G401 (cell line): Measurements from ENCODE around the gene AMBP. TPM values are rescaled to one million over a fixed set of nuclear protein-coding genes. Genes with fewer than 3 reads are reported as not detected.

ENCODE experiments used
- DNase-seq: peaks from one replicate; pipeline ENCODE4 v3.0.0-alpha.2; 2015; ENCODE audit warnings: low spot score
- in situ Hi-C: cut with HindIII; loops from 2 replicates; pipeline ENCODE4 v1.10.0; 2016; ENCODE audit warnings: low sequenced_read_pairs, mixed read lengths
- total RNA-seq: library from RNA; depleted of rRNA; stranded (reverse); fragments of >200 nt; shearing (Covaris generic); gene quantifications from 2 replicates; pipeline ENCODE4 v1.2.3, GENCODE V29; 2014; rRNA removed

AMBP gene
- total RNA-seq = not detected in 2 replicates

DNA sequence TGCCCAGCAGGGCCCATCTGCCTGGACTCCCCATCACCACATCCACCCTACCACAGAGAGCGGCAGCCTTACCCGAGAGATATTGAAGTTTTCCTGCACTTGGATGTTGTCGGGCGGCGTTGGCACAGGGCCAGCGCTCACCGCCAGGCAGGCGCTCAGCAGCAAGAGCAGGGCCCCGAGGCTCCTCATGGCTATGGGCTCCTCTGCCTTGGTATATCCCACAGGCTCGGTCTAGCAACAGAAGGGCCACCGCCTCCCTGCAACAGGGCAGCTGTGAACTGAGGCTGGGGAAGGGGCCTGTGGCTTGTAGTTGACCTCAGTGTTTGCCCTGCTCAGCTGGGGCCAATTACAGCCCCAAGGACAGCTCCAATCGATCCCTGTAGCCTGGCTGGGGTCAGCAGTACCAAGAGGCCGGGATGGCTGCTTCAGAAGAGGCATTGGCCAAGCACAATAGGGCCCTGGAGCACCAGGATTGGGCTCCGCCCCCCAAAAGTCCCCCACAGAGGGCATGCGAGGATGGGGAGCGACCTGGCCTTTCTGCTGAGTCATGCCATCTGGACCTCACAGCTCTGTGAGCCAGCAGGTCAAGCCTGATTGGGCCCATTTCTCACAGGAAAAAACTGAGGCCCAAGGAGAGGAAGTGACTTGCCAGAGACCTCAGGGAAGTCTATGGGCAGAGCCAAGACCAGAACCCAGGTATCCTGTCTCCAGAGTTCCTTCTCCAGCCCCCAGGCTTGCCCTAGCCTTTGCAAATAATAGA lies at the start of gene AMBP:
TSS of gene AMBP (minus strand) at position 280 of the 760 bp plus-strand sequence. CDS start at position 189, 91 bp downstream.
- no peak for DNase-seq
- in situ Hi-C loops = no loop called here

DNA sequence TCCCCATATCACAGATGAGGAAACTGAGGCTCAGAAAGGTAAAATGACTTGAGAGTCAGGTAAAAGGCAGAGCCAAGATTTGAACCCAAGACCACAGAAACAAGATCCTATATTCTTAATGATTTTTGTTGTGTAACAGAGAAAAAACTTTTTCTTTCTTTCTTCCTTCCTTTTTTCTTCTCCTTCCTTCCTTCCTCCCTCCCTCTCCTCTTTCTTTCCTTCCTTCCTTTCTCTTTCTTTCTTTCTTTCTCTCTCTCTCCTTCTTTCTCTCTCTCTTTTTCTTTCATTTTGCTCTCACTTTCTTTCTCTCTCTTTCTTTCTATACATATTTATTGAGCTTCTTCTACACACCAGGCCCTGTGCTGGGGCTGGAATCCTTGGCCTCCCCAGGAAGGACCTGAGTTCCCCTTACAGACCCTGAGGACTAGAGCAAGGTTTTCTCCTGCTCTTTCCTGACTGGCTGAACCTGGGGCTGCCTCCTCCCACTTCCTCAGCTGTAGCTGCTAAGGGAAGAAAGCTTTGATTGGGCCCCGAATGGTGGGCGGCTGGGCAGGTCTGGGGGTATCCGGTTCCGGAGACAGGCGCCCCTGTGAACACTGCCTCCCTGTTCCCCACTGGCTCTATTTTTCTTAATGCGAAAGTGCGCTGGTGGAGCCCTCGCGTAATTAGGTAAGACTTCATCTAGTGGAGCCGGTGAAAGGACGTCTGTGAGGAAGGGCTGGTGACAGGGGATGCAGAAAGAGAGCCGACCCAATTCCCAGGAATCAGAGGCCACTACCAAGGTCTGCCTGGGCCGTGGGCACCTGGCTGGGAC lies 48.4 kb upstream of the AMBP start:
- in situ Hi-C loops = no loop called here
- no peak for DNase-seq

DNA sequence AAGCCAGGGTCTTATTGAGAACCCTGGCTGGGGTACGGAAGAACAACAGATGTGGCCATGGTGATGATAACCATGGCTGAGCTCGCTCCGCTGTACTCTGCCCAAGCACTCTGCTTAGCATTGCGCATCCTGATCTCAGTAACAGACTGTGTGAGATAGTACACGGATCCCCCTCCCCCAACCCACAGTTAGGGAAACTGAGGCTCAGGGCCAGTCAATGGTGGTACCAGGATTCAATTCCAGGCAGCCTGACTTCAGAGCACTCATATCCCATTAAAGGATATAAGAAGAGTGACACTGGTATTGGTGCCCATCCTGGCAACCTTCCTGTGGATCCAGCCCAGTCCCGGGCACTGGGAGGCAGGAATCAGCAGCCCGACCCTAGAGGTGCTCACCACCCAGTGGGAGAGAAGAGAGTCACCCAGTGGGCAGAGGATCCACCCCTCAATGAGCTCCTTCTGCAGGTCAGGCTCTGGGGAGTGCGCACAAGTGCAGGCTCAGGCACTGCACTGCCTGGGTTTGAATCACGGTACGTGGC lies 47.4 kb upstream of the AMBP start:
- DNase-seq = no peak
- in situ Hi-C loops = no loop called here

DNA sequence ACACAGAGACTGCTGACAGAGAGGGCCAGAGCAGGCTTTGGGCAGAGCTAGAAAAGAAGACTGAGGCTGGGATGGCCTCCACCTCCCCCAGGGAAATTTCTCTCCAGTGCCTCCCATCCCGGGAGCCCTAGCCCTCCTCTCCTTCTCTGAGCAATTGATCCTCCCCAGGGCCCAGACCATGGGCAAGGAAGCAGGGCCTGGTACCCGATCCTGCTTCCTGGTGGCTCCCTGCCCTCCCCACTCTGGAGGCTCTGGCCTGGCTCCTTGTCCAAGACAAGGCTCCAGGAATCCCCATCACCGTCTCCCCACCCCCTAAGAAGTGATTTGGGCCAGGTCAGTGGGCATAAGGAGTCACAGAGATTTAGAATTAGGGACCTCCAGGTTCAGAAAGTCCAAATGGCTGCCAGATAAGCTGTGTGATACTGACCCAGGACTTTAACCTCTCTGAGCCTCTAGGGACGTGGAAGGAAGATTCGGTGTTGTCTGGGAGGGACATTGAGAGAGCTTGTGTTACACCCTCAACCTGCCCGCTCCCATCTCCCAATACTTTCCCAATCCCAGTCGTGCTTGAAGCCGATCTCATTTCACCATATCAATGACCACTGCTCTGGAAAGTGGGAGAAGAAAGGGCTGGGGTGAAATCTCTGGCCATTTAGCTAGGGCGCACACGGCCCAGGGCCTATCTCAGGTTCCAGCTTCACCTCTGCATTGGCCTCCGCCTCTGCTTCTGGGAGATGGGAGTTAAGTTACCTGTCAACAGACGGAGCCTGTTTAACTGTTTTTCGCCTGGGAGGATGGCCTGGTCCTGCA lies 46.8 kb upstream of the AMBP start:
- in situ Hi-C loops = no loop called here

DNA sequence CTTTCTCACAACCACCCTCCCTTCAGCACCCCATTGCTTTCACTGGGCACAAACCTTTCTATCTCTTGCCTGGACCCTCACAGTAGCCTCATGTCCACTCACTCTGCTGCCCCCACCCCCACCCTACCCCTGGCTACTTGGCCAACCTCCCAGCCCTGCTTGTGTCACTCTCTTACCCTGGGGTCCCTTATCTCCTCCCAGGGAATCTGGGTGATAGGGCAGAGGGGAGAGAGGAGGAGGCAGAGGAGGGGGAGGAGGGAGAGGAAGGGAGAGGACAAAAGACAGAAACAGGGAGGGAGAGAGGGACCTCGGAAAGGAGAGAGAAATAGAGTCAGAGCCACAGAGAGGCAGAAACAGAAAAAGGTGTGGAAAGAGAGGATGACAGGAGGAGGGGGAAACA lies 46.0 kb upstream of the AMBP start:
- in situ Hi-C loops = no loop called here
- no peak for DNase-seq

More for the DNA sequence above, 46.8 kb upstream of the AMBP start:
- no peak for DNase-seq

DNA sequence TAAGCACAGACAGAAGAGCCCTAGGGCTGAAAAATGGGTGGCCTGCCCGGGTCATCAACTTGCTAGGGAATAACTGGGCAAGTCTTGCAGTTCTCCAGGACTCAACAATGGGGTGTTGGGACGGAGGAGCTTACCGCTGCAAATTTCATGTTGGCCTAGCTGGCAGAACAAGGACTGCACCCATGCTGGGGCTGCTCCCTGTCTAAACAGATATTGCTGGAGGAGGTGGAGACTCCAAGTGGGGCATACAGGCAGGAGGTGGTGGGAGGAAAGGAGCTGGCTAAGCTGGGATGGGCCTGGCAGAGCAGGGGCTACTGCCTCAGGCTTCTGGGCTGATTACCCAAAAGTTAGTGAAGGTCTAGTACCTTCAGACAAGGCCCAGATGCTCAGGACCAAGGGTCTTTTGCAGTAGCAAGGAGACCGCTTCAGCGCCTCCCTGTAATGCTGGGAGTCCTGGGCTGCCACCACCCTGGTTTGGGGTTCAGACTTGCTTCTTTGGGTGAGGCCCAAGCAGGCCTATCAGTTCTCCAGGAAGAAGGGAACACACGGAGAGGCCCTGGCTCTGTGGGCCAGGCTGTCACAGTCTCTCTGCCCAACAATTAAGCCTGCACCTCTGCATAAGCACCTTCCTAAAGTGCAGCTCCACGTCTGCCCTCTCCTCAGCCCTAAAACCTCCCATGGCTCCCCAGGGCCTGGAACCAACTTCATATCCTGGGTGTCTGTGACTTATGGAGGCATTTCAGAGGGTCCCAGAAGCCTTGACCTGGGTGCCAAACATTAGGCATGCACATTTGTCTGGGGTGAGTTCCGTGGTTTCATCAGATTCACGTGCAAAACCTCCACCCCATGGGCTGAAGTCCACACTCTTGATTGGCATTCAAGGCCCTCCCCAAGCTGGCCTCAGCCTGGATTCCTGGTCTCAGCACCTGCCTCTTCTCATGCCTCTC lies 45.2 kb upstream of the AMBP start:
- in situ Hi-C loops = no loop called here
- no peak for DNase-seq

DNA sequence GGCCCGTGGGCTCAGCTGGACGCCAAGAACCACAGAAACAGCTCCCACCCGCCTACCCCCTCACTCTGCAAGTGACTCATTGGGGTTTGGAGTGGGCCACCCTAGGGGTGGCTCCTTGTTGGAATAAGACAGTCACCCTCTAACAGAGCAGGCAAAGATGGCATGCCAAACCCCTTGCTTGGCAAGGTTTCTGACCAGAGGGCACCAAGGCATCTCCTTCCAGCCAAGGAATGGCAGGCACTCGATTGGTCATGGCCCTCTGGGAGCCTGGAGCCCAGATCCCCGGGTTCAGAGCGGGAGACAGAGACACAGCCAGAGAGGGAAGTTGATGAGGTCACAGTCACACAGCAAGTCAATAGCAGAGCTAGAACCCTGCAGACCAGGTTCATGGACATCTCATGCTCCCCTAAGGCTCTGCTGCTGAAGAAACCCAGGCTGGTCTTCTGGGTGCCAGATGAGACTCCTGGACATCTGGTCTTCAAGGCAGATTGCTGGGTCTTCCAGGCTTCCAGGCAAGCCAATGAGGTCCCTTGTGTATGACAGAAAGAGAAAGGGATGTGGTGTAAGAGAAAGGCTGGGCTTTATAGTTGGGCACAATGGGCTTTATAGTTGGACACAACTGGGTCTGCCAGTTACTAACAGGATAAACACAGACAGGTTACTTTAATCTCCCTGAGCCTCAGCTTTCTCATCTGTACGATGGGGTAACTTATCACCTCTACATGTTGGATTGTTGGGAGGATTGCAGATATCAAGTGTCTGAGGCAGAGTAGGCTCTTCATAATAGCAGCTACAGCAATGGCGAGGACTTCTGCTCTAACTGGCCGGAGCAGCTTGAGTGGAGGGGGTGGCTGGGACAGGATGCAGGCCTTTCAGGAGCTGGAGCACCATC lies 44.3 kb upstream of the AMBP start:
- in situ Hi-C loops = no loop called here
- DNase-seq = no peak

DNA sequence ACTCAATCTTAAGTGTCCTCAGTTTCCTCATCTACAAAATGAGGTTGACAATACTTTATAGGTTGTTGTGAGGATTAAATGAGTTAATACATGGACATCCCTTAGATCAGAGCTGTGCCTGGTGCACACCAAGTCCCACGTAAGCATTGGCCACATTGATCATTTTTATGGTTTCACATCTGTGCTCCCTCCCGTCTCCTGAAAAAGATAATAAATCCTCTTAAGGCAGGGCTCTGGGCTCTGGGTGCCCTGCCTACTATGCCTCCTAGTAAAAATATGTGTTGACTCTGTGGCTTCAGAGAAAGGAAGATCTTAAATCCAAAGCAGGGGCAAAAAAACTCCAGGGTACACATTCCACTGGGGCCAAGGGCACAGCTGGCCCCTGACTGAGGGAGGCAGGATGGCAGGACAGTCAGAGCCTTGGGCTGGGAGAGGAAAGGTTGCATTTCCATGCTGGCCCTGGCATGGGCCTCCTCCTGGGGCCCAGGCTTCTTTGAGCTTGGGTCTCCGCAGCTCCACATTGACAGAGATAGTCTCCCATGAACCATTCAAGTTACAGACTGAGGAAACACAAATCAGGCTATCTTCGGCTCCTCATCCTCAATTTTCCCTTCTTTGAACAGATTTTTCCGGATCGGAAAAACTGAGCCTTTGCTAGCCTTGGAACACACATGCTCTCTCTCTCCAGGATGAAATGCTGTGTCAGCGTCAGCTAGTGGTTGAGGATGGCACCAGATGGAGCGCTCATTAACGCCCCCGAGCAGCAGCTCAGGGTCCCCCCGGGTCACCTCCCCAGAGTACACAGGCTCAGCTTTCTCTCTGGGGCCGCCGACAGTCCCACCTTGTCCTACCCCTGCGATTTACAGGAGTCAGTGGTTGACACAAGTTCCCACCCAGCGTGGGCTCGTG lies 43.4 kb upstream of the AMBP start:
- no peak for DNase-seq
- in situ Hi-C loops = no loop called here

DNA sequence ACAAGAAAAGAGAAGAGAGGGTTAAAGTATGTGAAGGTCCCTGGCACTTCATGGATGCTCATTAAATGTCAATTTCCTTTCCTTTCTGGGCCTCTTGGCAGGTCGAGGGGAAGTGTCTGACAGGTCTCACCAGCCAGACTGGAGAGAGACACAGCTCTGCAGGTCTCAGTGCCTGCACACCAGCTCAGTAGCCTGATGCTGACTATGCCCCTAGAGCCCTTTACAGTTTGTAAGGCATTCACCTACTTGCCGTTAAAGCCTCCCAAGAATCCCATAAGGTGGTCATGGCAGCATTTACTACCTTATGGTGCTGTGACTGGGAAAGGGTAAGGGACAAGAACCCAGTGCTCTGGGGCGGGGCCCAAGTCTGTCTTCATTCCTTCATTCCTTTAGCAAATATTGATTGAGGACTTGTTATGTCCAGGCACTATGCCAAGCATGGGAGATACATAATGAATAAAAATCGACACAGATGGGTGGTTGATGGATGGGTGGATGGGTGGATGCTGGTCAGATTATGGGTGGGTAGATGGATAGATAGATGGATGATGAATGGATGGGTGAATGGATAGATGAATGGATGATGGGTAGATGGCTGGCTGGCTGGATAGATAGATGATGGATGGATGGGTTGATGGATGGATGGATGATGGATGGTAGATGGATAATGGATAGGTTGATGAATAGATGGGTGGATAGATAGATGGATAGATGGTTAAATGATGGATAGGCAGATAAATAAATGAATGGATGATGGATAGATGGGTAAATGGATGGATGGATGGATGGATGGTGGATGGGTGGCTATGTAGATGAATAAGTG lies 42.3 kb upstream of the AMBP start:
- in situ Hi-C loops = no loop called here
- DNase-seq = no peak

DNA sequence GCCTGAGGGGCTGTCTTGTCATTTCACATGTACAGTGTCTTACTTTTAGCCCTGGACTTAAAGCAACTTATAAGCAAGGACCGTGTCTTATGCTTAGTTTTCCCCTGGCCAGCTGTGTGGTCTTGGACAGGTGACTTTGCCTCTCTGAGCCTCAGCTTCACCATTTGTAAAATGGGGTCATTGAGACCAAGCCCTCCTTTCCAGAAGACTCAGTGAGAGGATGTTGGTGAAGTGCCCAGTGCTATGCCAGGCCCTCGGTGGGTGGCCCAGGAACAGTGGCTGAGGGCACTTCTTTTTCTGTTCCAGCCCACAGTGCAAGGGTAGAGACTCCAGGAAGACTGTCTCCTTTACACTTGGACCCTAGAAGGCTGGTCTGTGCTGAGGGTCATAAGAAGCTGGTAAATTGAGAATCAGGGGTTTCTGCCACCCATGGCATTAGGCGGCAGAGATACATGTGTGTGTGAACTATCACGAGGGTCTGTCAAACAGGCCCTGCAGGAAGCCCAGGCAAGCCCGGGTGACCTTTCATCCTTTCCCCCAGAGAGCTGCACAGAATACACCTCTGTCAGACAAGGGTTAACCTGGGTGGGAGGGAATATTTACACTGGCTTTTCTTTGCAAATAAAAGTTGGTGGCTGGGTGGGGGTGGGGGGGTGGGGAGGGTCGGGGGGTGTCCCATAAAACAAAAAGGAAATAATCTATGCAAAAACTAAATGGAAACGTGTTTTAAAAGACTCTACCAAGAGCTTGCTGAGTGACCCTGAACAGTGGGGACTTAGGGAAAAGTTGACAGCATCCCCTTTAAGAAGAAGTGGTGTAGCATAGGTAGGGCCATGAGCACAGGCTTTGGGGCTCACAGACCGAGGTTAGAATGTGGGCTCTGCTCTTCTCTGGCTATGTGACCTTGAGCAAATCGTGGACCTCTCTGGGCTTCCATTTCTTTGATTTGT lies 41.4 kb upstream of the AMBP start:
- in situ Hi-C loops = no loop called here
- DNase-seq = no peak

DNA sequence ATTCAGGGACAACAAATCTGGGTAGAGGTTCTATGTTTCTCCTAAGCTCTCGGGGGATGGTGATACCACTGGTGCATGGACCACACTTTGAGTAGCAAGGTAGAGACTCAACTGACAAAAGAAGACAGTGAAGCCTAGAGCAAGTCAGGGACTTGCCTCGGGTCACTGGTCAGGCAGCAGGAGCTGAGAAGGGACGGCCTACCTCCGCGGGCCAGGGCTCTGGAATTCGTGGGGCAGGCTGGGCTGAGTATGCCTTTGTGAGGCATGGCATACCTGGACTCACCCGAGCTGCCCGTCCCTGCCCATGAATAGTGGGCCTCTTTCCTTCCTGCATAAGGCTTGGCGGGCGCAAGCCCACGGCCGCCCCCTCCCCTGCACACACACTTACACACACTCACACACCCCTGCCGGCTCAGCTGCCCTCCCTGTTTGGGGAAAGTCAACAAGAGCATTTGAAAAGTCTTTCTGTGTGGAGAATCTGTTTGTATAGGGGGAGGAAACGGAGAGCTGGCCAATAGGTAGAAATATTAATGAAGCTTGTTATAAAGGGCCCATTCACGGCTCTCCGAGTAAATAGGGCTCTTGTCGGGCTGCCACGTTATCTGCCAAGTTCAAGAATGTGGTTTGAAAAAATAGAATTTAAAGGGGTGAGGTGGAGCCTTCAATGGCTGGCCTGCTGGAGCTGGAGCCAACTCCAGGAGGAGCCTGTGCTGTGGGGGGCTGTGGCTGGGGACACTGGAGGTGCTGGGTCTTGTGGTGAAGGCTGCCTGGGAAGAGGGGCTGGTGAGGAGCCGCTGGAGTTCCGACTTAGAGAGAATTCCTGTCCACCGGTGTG lies 40.1 kb upstream of the AMBP start:
- DNase-seq = peak; percentile 21
- in situ Hi-C loops = no loop called here

DNA sequence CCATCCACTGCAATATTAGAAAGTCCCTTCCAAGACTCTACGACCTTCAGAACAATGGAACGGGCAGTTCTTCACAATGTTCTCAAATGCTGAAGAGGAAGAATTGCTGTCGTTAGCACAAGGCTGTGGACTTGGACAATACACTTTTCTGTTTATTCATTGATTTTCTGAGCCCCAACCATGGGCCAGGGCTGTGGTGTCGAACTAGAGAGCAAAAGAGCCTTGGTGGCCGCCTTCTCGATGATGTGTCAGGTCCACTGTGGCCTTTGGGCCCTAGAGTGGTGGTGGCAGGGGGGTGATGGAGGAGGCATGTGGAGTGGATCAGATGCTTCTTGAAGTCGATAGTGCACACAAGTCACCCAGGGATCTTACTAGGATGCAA lies 39.5 kb upstream of the AMBP start:
- no peak for DNase-seq
- in situ Hi-C loops = no loop called here

DNA sequence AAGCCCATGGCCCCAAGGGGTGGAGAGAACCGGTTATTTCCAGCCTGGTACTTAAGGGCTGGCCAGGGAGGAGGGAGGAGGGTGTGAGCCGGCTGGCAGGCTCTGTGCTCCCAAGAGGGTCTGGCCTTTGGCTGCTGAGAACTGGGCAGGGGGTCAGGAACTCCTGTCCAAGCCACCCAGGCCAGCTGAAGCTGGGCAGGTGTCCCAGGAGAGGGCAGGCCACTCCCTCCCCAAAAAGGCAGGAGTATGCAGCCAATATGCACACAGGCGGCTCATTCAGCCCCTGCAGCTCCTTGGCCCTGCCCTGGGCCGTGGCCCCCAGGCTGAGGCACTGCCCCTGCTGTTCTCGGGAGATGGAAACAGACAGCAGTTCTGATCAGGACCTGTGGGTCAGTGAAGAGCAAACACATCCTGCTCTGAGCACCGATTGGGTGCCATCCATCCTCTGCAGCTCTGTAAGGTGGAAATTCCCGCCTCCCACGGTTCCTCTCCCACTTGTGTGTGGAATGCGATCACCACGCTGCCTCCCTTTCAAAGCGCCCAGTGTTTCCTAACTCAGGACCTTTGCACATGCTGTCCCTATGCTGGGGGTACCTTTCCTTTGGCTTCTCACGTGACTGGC lies 38.1 kb upstream of the AMBP start:
- DNase-seq = no peak
- in situ Hi-C loops = no loop called here
